Measurements from ENCODE around the gene CCL25. TPM values are rescaled to one million over a fixed set of nuclear protein-coding genes. Genes with fewer than 3 reads are reported as not detected.
"Not testable (repeated sequence)": the region's sequence is repeated elsewhere in the genome, so short reads cannot be mapped to it uniquely, and the experiment has no call there.

The CCL25 gene
- total and polyA plus RNA-seq, 9 of the 15 experiments (the other 6 are each of a cell fraction or from before 2014, with no cell fraction given): 0.15 TPM; not detected in 8

- TF ChIP-seq MLLT1 (IDR thresholded peaks at IDR 0.05) (peak; percentile 9 to 78; a peak in 2 of 4 replicates), SMAD4 (CRISPR knock-in tag; conservative IDR thresholded peaks at IDR 0.05) (peak; percentile 75; the same call in 1 of the 2 replicates), TBL1XR1 (IDR thresholded peaks at IDR 0.05; ENCODE audit: low read length in 2 of 2) (peak; percentile 33 to 82; a peak in 3 of 4 replicates), HES1 (IDR thresholded peaks at IDR 0.05; ENCODE audit: low read depth) (peak; percentile 22; the same call in 1 of the 2 replicates), MYNN (IDR thresholded peaks at IDR 0.05) (peak; percentile 40; the same call in 1 of the 2 replicates), ZNF407 (IDR thresholded peaks at IDR 0.05; ENCODE audit: low read depth) (peak; percentile 23; the same call in 1 of the 2 replicates), L3MBTL2 (IDR thresholded peaks at IDR 0.05) (peak; percentile 69), GATA2 (CRISPR knock-in tag; IDR thresholded peaks at IDR 0.05) (peak; percentile 96), ZNF175 (CRISPR knock-in tag; IDR thresholded peaks at IDR 0.05; ENCODE audit: low read depth) (peak; percentile 85; the same call in 1 of the 2 replicates), ZNF609 (CRISPR knock-in tag; IDR thresholded peaks at IDR 0.05; ENCODE audit: borderline replicate concordance) (peak; percentile 79; the same call in 1 of the 2 replicates)
- TF ChIP-seq MYNN (CRISPR knock-in tag; IDR thresholded peaks at IDR 0.05): not testable (repeated sequence)
These were observed 19.0 kb upstream of the CCL25 start (continued) for GRCh38 chr19:8033287-8034177.
